Measurements from ENCODE around the gene PON3. TPM values are rescaled to one million over a fixed set of nuclear protein-coding genes. Genes with fewer than 3 reads are reported as not detected.

PON3 gene
- total RNA-seq, 1 donor from 2014 or later = not detected

GRCh38 chr7:95411666-95412065 lies 15.5 kb upstream of the PON3 start:
- H3K4me1 Mint-ChIP-seq (ENCODE audit: unreplicated experiment) = peaks cover 3% of the 10 kb centered on the region
- no peak for DNase-seq (ENCODE audit: extremely low spot score, unreplicated experiment)
- TF ChIP-seq, protein P1, sequence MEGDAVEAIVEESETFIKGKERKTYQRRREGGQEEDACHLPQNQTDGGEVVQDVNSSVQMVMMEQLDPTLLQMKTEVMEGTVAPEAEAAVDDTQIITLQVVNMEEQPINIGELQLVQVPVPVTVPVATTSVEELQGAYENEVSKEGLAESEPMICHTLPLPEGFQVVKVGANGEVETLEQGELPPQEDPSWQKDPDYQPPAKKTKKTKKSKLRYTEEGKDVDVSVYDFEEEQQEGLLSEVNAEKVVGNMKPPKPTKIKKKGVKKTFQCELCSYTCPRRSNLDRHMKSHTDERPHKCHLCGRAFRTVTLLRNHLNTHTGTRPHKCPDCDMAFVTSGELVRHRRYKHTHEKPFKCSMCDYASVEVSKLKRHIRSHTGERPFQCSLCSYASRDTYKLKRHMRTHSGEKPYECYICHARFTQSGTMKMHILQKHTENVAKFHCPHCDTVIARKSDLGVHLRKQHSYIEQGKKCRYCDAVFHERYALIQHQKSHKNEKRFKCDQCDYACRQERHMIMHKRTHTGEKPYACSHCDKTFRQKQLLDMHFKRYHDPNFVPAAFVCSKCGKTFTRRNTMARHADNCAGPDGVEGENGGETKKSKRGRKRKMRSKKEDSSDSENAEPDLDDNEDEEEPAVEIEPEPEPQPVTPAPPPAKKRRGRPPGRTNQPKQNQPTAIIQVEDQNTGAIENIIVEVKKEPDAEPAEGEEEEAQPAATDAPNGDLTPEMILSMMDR (IDR thresholded peaks at IDR 0.05) = no peak
- peaks cover 55% of the 10 kb centered on the region for H3K36me3 Mint-ChIP-seq (ENCODE audit: unreplicated experiment)
- H3K4me3 Mint-ChIP-seq (ENCODE audit: unreplicated experiment) = no peak overlapping the region
- no peaks in the 10 kb centered on the region for H3K27me3 Mint-ChIP-seq (ENCODE audit: unreplicated experiment)
- H3K27ac Mint-ChIP-seq (ENCODE audit: unreplicated experiment) = no peak overlapping the region
- H3K9me3 Mint-ChIP-seq (ENCODE audit: unreplicated experiment) = no peaks in the 10 kb centered on the region

DNA sequence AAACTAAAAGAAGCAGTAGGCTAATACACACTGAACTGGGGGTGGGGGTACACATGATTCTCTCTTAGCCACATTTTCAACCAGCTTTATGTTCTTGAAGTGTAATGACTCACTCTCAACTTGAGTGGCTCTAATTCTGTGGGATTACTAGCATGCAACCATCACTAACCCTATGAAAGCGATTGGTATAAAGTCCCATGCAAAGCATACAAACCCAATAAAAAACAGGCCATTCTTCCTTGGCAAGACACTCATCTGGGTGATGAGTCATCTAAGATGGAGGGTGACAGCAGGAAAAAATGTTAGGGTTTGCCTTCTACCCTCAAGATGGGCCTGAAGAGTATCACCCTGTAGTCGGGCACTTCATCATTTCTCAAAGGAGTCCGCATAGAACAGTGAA lies 14.9 kb upstream of the PON3 start:
- Mint-ChIP-seq H3K27me3 (ENCODE audit: unreplicated experiment) (no peaks in the 10 kb centered on the region), H3K9me3 (ENCODE audit: unreplicated experiment) (no peaks in the 10 kb centered on the region), H3K4me1 (ENCODE audit: unreplicated experiment) (peaks cover 3% of the 10 kb centered on the region), H3K27ac (ENCODE audit: unreplicated experiment) (no peak overlapping the region), H3K36me3 (ENCODE audit: unreplicated experiment) (peaks cover 58% of the 10 kb centered on the region), H3K4me3 (ENCODE audit: unreplicated experiment) (no peak overlapping the region)
- TF ChIP-seq, protein P1 (IDR thresholded peaks at IDR 0.05) = no peak
- no peak for DNase-seq (ENCODE audit: extremely low spot score, unreplicated experiment)

DNA sequence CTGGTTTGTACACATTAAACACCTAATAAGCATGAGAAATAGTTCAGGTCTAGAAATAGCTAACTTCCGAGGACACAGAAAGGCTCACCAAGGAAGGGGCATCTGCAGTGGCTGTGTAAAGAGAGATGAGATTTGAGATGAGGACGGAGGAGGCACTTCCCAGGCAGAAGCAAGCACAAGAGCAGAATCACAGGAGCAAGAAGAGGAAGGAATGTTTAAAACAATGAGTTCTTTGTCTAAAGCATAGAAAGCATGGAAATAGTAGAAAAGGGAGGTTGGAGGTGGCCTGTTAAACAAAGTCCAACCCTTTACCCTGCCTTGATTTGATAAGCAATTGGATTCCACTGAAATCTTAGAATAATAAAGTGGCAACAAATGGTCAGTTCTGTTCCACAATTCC lies 11.6 kb upstream of the PON3 start:
- Mint-ChIP-seq H3K27ac (ENCODE audit: unreplicated experiment) (no peak overlapping the region), H3K4me3 (ENCODE audit: unreplicated experiment) (no peak overlapping the region), H3K4me1 (ENCODE audit: unreplicated experiment) (peaks cover 1% of the 10 kb centered on the region), H3K27me3 (ENCODE audit: unreplicated experiment) (no peaks in the 10 kb centered on the region), H3K36me3 (ENCODE audit: unreplicated experiment) (peaks cover 61% of the 10 kb centered on the region), H3K9me3 (ENCODE audit: unreplicated experiment) (no peaks in the 10 kb centered on the region)
- DNase-seq (ENCODE audit: extremely low spot score, unreplicated experiment) = no peak
- TF ChIP-seq, protein P1 (IDR thresholded peaks at IDR 0.05) = no peak

GRCh38 chr7:95405800-95406199 lies 9.6 kb upstream of the PON3 start:
- Mint-ChIP-seq H3K27me3 (ENCODE audit: unreplicated experiment) (no peaks in the 10 kb centered on the region), H3K36me3 (ENCODE audit: unreplicated experiment) (peaks cover 50% of the 10 kb centered on the region), H3K9me3 (ENCODE audit: unreplicated experiment) (no peaks in the 10 kb centered on the region), H3K4me1 (ENCODE audit: unreplicated experiment) (no peaks in the 10 kb centered on the region), H3K4me3 (ENCODE audit: unreplicated experiment) (no peak overlapping the region), H3K27ac (ENCODE audit: unreplicated experiment) (no peak overlapping the region)
- DNase-seq (ENCODE audit: extremely low spot score, unreplicated experiment) = no peak
- TF ChIP-seq, protein P1 (IDR thresholded peaks at IDR 0.05) = no peak

DNA sequence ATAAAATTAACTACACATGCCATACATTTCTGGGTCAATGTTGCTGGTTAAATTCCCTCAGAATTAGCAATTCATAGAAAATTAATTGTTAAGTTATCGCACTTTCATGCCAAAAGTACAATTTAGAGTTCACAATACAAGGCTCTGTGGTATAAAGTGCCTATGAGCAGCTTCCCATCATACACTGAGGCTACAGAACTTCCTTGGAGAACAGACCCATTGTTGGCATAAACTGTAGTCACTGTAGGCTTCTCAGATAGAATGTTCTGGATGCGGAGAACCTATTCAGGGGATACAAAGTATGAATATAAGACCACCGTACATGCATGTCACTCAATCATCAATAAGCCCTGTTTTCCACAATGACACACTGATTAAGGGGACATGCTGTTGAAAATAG lies 9.0 kb upstream of the PON3 start:
- Mint-ChIP-seq H3K27me3 (ENCODE audit: unreplicated experiment) (no peaks in the 10 kb centered on the region), H3K9me3 (ENCODE audit: unreplicated experiment) (no peaks in the 10 kb centered on the region), H3K4me3 (ENCODE audit: unreplicated experiment) (no peak overlapping the region), H3K27ac (ENCODE audit: unreplicated experiment) (no peak overlapping the region), H3K36me3 (ENCODE audit: unreplicated experiment) (peaks cover 45% of the 10 kb centered on the region), H3K4me1 (ENCODE audit: unreplicated experiment) (no peaks in the 10 kb centered on the region)
- TF ChIP-seq, protein P1 (IDR thresholded peaks at IDR 0.05) = no peak
- no peak for DNase-seq (ENCODE audit: extremely low spot score, unreplicated experiment)
